Hypothalamus (tissue), 51 donors: Measurements from ENCODE around the gene CMPK2.
"Not testable (repeated sequence)": the region's sequence is repeated elsewhere in the genome, so short reads cannot be mapped to it uniquely, and the experiment has no call there.

Experiments
- DNase-seq, 51 donors: peaks; one replicate each; lab custom pipeline; 2025; lab: John Stamatoyannopoulos, UW

Gene CMPK2

DNA sequence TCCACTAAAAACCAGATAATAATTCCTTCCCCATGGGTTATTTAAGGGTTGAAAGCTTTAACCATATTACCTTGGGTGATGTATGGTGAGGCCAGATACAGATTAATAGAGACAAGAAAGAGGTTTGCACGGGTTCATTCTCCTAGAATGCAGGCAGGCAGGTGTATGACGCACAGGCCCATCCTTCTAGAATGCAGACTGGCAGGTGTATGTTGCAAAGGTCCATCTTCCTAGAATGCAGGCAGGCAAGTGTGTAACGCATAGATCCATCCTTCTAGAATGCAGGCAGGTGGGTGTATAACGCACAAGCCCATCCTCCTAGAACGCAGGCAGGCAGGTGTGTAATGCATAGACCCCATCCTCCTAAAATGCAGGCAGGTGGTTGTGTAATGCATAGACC, 15.8 kb upstream of the CMPK2 start:
- DNase-seq, result no peak

DNA sequence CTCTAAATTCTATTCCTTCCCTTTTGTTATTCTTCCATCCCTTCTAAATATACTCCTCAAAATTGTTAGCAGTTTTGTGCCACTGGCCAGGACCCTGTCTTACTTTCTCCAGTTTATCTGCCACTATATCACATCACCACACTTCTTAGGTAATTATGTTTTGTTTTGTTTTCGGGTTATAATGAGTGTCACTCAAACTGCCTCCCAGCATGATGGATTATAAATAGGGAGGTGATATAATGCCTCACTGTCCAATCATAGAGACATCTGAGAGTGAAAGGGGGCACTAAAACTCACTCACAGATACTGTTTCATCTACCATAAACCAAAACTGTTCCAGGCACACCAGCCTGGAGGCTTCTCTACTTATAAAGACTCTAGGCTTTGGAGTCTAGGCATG, 15.3 kb upstream of the CMPK2 start:
- no peak for DNase-seq

DNA sequence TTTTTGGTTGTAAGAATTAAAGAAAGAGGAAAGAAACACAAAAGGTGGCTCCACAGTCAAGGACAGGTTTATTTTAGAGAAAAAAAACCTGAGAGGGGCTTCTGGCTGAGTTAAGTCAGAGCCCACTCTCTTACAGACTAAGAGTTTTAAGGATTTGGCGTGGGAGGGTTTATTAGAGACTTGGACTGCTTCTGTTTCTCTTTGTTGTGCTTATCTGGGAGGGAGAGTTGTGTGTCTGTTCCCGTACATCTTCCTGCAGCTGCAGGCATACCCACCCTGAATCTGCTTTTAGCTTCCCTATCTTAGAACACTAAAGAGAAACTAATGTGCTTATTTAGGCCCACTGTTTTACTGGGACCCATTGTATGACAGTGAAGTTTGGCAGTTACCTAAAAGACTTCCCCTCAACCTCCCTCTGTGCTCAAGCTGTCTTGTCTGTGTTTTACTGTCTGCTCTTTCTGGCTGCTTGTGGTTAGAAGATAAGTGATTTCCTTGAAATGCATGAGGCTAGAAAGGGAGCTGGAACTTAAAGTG, 14.6 kb upstream of the CMPK2 start:
- DNase-seq, result no peak

DNA sequence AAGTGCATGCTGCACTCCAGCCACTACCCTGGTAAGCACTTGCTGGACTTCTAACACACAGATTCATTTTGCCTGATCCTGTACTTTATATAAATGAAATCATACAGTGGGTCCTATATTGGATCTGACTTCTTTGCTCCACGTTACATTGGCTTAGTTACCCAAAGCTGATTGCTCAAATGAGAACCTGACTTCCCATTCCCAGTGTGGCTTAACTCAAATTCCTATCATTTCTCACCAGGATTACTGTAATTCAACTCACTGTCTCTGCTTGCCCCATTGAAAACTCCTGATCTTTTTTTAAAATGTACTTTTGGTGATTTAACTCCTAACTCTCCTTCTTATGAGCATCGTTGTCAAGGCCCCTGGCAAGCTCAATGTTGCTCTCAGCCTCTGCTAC, 13.3 kb upstream of the CMPK2 start:
- DNase-seq, result no peak

DNA sequence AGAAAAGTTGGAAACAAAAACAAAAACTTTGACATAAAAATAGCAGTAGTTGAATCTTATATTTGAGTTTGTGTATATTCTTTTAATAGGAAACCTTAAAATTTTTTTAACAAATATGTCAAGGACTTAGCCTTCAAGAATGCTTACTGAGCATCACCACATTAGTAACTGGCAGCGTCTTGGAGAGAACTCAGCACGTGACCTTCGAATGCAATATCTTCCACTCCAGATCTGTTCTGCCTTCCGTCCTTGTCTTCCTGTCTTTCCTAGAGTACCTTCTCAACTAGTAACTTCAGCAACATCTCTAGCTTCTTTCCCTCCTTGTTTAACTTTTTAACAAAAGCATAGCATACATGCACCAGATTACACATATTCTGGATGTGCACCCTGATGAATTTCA, 12.8 kb upstream of the CMPK2 start:
- DNase-seq, result no peak

DNA sequence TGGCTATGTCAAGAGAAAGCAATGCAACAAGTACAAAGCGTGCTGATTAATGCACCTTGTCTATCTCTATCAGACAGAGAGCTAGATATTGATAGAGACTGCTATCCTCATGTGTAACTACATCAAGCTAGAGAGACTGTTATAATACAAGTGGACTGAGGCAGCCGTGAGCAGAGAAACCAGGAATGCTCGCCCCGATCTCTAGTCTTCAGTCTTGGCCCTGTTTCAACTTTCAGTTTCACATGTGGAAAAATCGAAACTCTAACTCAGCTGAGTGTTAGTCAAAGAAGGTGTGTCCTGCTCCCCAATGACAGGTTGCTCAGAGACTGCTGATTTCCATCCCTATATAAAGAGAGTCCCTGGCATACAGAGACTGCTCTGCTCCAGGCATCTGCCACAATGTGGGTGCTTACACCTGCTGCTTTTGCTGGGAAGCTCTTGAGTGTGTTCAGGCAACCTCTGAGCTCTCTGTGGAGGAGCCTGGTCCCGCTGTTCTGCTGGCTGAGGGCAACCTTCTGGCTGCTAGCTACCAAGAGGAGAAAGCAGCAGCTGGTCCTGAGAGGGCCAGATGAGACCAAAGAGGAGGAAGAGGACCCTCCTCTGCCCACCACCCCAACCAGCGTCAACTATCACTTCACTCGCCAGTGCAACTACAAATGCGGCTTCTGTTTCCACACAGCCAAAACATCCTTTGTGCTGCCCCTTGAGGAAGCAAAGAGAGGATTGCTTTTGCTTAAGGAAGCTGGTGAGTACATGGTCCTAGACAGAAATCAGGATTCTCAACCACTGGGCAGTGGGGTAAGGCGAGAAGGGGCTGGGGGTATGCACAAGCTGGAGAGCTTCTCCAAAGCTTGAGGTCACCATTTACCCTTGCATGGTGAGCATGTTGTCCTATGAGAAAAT, 11.9 kb upstream of the CMPK2 start, which contains the start of gene RSAD2:
TSS of gene RSAD2 (plus strand) at position 376 of the 903 bp plus-strand sequence. CDS start at position 400, 24 bp downstream.
- DNase-seq, result peak in 15 of 51 donors; percentile 8 to 54 (median 20)

DNA sequence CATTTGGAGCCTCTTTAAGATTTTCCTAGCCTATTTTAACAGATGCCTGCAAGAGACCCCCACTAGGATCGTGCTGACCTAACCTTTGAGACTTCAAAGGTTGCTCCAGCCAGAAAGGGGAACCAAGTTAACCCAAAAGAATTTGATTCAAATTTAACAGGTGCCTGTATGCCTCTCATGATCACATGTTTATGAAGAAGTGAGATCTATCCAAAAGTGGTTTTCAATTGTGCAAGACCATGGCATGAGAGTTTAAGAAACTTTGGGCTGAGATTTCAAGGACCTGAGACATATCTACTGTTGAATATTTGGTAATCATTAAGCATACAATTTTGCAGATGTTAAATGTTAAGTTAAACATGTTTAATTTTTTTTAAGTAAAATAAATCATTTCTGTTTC, 10.6 kb upstream of the CMPK2 start:
- no peak for DNase-seq

DNA sequence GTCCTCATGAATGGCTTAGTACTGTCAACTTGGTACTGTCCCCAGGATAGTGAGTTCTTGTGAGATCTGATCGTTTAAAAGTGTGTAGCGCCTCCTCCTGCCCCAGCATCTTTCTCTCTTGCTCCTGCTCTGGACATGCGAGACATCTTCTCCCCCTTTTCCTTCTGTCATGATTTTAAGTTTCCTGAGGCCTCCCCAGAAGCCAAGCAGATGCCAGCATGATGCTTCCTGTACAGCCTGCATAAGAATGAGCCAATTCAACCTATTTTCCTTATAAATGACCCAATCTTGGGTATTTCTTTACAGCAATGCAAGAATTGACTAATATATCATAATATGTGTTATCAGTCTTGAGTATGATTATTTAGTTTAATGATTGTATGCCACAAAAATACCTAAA, 8.3 kb upstream of the CMPK2 start:
- no peak for DNase-seq

DNA sequence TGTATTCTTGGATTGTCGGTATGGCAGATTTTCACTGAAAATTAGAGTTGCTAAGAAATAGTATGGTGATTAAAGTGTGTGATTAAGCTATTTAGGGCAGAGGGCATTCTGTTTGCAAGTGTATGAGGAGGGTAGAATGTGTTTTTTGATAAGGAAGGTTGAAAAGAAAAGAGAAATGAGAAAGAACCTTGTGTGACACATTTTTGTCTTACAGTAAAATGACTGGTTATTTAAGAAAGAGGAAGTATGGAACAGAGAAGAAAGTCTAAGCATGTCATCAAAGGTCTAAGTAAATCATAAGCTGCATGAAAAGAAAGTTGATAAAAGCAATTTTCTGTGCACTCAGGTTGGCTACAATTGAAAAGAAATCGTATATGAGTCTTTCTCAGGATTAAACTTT, 6.7 kb upstream of the CMPK2 start:
- no peak for DNase-seq

DNA sequence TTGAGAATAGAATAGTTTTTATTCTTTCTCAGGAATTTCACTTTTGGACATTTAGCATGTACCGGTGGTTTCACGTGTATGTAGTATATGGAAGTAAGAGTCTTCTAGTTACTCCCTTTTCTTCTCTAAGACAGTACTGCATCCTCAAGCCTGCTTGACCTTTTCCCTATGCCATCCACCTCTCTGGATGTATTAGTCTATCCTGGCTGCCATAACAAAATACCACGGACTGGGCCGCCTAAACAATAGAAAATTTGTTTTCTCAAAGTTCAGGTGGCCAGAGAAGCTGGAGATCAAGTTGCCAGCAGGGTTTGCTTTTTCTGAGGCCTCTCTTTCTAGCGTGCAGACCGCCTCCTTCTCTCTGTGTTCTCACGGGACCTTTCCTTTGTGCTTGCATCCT, 1.3 kb upstream of the CMPK2 start:
- DNase-seq, result no peak

DNA sequence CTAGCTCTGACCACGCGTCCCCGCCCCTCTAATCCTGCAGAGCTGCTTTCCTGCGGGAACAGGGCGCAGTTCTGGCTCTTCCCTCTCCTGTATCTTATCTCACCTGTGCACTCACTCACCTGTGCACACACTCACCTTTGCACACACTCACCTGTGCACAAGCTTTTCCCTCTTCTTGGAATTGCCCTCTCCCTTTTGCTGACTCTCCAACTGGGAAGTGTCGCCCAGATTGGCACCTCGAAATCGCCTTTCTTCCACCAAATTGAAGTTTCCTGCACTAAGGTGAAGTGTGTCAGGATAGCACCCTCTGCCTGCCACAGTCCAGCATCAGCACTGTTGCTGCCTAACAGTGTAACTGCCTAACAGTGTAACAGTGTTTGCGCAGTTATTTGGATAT, 566 bp upstream of the CMPK2 start:
- DNase-seq, result peak in 13 of 51 donors; percentile 4 to 51 (median 18)

DNA sequence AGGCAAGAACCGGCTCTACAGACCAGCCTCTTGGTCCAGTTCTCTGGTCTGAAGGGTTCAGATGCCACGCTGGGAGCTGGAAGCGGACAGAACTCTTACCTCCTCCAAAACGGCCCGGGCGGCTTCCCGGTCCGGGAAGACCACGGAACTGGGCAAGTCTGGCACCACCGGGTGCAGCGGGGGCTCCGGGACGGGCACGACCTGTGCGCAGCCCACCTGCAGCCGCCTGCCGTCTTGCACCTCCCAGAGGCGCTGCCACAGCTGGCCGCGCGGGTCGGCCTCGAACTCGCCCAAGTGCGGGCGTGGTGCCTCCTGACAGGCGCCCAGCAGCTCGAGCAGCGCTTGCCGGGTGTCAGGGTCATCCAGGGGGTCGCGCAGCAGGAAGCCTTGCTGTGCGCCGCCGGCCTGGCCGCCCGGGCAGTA, 773 bp downstream of the CMPK2 start:
- peak in 9 of 51 donors; percentile 2 to 54 (median 38) for DNase-seq

DNA sequence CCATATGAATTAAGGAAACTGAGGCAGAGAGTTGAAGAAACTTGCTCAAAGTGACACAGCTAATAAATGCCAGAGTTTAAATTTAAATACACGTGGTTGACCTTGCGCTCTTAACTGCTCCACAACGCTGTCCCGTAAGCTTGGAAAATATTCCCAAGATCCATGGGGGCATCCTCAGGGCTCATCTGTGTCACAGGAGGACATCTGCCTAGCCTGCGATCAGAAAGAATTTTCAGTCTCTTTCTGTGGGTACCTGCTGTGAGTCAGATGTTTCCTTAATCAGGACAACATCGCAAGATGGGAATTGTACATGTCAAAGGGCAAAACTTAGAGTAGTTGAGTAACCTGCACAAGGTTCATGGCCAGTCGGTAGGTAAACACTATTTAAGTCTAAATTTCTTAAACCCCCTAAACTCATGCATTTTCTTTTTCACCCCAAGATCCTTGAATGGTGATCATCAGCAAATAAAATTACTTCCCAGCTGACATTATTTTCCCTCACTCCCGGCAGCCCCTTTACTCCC, 1.4 kb downstream of the CMPK2 start:
- DNase-seq, result no peak

DNA sequence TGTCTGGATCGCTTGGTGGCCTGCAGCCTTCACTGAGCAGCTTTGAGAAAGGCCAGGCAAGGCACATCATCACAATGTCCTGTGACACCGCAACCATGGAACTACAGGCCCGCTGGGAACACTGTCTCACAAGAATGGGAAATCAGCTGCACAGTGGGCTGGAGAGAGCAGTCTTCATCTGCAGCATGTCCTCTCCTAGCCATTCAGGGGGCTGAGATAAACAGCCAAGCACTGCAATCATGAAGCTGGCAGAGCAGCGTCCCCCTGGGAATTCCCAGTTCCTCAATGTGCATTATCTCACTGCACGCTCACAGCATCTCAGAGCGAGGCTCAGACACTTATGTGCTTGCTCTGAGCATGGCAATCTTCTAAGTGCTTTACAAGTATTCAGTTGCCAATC, 1.9 kb downstream of the CMPK2 start:
- peak in 1 of 51 donors; percentile 6 for DNase-seq

DNA sequence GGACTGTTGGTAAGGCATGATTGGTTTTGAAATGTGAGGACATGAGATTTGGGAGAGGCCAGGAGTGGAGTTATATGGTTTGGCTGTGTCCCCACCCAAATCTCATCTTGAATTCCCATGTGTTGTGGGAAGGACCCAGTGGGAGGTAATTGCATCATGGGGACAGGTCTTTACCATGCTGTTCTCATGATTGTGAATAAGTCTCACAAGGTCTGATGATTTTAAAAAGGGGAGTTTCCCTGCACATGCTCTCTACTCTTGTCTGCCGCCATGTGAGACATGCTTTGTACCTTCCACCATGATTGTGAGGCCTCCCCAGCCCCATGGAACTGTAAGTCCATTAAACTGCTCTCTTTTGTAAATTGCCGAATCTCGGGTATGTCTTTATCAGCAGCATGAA, 5.4 kb downstream of the CMPK2 start:
- no peak for DNase-seq

DNA sequence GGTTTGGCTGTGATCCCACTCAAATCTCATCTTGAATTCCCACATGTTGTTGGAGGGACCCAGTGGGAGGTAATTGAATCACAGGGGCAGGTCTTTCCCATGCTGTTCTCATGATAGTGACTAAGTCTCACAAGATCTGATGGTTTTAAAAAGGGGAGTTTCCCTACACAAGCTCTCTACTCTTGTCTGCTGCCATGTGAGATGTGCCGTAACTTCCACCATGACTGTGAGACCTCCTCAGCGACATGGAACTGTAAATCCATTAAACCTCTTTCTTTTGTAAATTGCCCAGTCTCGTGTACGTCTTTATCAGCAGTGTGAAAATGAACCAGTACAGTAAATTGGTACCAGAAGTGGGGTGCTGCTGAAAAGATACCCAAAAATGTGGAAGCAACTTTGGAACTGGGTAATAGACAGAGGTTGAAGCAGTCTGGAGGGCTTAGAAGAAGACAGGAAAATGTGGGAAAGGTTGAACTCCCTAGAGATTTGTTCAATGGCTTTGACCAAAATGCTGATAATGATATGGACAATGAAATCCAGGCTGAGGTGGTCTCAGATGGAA, 7.2 kb downstream of the CMPK2 start:
- not testable (repeated sequence) for DNase-seq

DNA sequence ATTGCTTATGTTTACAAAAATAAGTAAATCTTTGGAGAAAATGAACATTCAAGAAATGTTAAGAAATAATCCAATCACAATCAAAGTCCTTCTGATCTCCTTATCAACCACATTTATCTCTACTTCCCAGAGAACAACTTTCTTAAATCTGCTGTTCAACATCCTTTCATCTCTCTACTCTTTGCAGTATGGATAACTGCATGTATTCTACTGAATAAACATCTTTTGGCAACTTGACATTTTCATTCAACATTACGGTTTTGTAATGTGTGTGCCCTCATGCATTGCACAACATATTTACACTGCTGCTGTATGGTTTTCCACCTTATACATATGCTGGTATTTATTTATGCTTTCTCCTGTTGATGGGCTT, 9.2 kb downstream of the CMPK2 start:
- no peak for DNase-seq

DNA sequence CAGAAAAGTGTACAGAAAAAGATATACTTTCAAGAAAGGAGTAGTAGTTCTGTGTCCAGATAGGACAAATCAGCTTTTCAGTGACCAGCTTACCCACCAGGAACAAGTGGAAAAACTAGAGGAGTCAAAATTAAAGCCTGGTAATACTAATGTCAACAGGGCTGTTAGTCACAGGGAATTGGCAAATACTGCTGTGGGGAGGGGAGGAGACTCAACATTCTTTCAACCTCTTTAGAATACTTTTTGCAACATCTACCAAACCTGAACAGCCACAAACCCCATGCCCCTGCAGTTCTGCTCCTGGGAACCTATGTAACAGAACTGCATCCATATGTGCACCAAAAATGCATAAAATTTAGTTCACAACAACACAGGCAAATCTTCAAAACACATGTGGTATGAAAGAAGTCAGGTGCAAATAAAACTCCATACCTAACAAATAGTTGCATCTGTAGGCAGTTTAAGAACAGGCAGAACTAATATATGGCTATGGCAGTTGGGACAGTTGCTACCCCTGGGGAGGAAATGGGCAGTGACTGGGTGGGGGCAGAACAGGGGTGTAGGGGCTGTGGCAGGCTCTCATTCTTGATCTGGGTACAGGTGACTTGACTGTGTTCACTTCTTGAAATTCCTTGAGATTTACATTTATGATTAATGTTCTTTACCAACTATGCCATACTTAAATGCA, 9.7 kb downstream of the CMPK2 start:
- DNase-seq, result no peak

DNA sequence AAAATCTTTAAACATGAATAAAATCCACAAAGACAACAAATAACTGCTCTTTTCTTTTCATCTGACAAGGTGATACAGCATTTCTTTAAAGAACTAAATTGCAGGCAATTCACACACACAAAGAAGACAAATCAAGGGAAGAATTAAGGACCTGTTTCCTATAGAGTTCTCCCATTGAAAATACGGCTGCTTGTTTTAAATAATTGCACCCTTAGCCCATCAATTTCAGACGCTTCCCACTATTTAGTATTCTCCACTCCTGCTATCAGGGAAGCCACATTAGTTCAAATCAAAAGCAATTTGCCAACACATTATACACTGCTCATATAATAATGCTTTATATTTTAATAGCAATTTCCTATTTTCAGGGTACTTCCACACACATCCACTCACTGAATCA, 11.3 kb downstream of the CMPK2 start:
- DNase-seq, result no peak

DNA sequence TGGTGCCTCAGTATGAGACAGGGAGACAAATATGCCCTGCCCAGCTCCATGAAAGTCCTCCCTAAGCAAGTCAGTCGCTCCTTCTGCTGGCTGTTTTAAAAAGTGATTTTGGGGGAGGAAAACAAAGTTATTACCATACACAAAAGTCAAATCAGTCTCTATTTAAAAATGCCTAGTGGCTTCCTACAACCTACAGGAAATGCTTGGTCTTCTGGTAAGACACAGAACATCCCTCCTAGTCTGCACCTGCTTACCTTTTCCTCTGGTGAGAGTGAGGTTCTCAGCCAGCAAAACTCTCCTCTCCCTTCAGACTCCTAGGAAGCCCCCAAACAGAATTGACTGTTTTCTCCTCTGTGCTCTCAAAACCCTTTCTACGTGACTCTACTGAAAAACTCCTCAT, 13.5 kb downstream of the CMPK2 start:
- DNase-seq, result no peak
